Measurements from ENCODE around the gene TPPP2.

The TPPP2 gene

GRCh38 chr14:21050597-21050996 is 20.6 kb downstream of the TPPP2 start:
- no peak for TF ChIP-seq POU6F1 (CRISPR knock-in tag; IDR thresholded peaks at IDR 0.05; ENCODE audit: borderline replicate concordance, low read depth)
- no peak for TF ChIP-seq ESRRG (CRISPR knock-in tag; IDR thresholded peaks at IDR 0.05)
- TF ChIP-seq CREB5 (CRISPR knock-in tag; IDR thresholded peaks at IDR 0.05; ENCODE audit: low read depth) = no peak
- TF ChIP-seq ZFP30 (CRISPR knock-in tag; IDR thresholded peaks at IDR 0.05) = no peak
- no peak for TF ChIP-seq TOX (CRISPR knock-in tag; IDR thresholded peaks at IDR 0.05; ENCODE audit: borderline replicate concordance)
- TF ChIP-seq ZFP3 (CRISPR knock-in tag; IDR thresholded peaks at IDR 0.05) = no peak
- no peak for TF ChIP-seq TSHZ2 (CRISPR knock-in tag; IDR thresholded peaks at IDR 0.05)
- no peak for TF ChIP-seq ARNTL (CRISPR knock-in tag; IDR thresholded peaks at IDR 0.05; ENCODE audit: borderline replicate concordance, low read depth)
- no peak for TF ChIP-seq CSDC2 (CRISPR knock-in tag; IDR thresholded peaks at IDR 0.05)
- no peak for ATAC-seq

- no peak for ATAC-seq
- no peak for TF ChIP-seq TSHZ2 (CRISPR knock-in tag; IDR thresholded peaks at IDR 0.05)
- no peak for TF ChIP-seq ZNF70 (CRISPR knock-in tag; IDR thresholded peaks at IDR 0.05)
- TF ChIP-seq ZNF8 (CRISPR knock-in tag; IDR thresholded peaks at IDR 0.05) = no peak
- TF ChIP-seq ZFP30 (CRISPR knock-in tag; IDR thresholded peaks at IDR 0.05) = no peak
- no peak for TF ChIP-seq SNAI2 (CRISPR knock-in tag; IDR thresholded peaks at IDR 0.05)
- no peak for TF ChIP-seq ZC3H10 (CRISPR knock-in tag; IDR thresholded peaks at IDR 0.05)
Observed at GRCh38 chr14:21053184-21054122, 23.4 kb downstream of the TPPP2 start.

GRCh38 chr14:21054123-21054767 is 24.2 kb downstream of the TPPP2 start:
- no peak for TF ChIP-seq OSR1 (CRISPR knock-in tag; IDR thresholded peaks at IDR 0.05)
- TF ChIP-seq ZC3H10 (CRISPR knock-in tag; IDR thresholded peaks at IDR 0.05) = no peak
- no peak for TF ChIP-seq CREB5 (CRISPR knock-in tag; IDR thresholded peaks at IDR 0.05; ENCODE audit: low read depth)
- ATAC-seq = no peak

GRCh38 chr14:21054768-21055145 is 24.7 kb downstream of the TPPP2 start:
- no peak for ATAC-seq
- TF ChIP-seq SNAI2 (CRISPR knock-in tag; IDR thresholded peaks at IDR 0.05) (no peak), TCF4 (CRISPR knock-in tag; IDR thresholded peaks at IDR 0.05; ENCODE audit: borderline replicate concordance) (no peak)

All from SK-N-SH treated with all-trans-retinoic acid at 6 μM for 48 hours (cell line).